Dermis blood vessel endothelial cell (primary cell): ENCODE measurements around the gene NUMA1. TPM values are rescaled to one million over a fixed set of nuclear protein-coding genes. Genes with fewer than 3 reads are reported as not detected.

Experiments used
- DNase-seq: peaks from one replicate; pipeline ENCODE4 v3.0.0; 2010
- total RNA-seq: library from RNA; depleted of rRNA; stranded (reverse); fragments of >200 nt; gene quantifications from 2 replicates; pipeline ENCODE4 v1.2.3, GENCODE V29; 2014

NUMA1 gene
- total RNA-seq, 1 donor from 2014 or later = 151 TPM

DNA sequence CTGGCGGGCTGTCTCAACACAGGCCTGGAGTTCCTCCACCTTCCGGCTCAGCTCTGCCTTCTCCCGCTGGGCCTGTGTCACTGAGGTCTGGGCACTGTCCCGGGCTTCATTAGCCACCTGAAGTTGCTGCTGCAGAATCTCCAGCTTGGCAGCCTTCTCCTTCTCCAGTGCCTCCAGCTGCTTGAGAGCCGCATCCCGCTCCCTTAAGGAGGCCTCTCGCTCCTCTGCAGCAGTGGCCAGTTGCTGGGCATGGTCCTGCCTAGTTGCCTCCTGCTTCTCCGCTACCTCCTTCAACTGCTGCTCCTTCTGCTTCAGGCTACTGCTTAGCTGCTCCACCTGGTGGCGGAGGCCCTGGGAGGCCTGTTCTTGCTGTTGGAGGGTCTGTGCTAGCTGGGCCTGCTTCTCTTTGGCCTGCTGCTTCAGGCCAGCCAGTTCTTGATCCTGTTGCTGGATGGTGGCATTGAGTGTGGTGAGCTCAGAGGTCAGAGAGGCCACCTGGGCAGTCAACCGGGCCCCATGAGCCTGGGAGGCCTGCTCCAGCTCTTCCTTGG lies 64.8 kb downstream of the NUMA1 start:
- DNase-seq = peak; percentile 44

DNA sequence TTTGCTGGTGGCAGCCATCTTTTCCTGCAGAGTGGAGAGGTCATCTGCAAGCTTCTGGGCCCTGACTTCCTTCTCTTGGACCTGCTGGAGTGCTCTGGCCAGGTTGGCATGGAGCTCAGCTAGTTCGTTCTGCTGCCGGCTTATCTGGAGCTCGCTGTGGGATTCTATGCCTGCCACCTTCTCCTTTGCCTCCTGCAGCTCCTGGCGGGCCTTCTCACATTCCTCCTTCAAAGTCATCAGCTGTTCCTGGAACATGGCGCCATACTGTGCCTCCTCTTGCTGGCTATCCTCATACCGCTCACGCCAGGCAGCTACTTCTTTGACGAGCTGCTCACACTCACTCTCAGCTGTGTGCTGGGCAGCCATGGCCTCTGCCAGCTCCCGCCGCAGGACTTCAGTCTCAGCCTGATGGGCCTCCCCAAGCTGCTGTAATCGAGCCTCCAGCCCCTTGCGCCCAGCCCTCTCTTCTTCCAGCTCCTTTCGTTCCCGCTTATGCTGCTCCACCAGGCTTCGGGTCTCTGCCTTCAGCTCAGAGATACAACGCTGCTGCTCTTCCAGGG lies 65.5 kb downstream of the NUMA1 start:
- no peak for DNase-seq

DNA sequence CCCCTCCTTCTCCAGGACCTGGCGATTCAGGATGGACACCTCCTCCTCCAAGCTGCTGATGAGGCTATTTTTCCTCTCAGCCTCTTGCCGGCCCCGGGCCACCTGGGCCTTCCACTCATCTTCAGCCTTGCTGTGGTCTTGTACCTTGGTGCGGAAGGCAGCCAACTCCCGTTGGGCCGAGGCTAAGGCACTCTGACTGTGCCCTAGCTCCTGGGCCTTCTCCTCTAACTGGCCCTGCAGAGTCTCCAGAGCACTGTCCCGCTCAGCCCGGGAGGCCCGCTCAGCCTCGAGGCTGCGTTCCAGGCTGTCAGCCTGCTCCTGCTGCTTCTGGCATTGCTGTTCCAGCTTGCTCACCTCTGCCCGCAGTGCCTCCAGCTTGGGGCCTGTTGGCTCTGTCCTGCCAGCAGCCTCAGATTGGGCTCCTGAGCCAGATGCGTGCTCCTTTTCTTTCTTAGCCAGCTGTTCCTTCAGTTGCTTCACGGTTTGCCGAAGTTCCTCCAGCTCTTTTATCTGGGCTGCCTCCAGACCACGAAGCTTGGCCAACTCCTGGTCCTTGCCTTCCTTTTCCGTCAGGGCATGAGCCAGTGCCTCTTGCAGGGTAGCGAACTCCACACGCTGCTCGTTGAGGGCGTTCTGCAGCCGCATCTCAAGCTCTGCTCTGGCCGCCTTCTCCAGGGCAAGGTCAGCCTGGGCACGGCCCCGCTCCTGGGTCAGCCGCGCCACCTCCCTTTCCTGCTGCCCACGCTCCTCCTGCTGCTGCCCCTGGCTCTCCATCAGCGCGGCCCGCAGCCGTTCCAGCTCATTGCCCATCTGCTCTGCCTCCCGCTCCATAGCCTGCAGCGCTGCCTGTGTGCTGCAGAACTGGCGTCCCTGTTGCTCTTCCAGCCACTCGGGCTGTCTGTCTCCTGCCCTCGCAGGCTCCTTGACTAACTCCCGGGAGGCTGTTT lies 66.3 kb downstream of the NUMA1 start:
- no peak for DNase-seq

- DNase-seq = no peak
These were observed 67.2 kb downstream of the NUMA1 start for GRCh38 chr11:72012897-72013721.

DNA sequence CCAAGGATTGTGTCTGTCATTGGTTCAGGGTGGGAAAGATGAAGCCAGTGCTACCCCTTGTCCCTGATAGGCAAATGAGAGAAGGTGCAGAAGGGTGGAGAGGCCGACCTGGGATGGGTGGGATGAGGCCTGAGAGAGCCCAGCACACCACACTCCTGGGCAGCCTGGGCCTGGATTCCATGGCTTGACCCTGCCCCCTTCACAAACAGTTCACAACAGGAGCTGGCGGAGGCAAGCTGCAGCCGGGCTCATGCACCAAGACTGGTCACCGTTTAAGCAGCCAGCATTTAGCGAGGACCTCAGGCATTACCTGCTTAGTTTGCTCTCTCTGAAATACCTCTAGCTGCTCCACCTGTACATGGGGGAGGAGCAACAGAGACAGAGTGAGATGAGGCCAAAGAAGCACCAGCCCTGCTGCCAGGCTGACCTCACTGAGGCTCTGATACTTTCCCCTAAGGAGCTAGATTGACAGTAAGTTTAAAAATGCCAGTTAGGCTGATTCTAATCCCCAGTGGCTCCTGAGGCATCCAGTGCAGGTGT lies 68.2 kb downstream of the NUMA1 start:
- DNase-seq = no peak

GRCh38 chr11:72010529-72011233 lies 69.7 kb downstream of the NUMA1 start:
- DNase-seq = no peak

GRCh38 chr11:72009156-72009555 lies 71.2 kb downstream of the NUMA1 start:
- no peak for DNase-seq

GRCh38 chr11:72008728-72009127 lies 71.6 kb downstream of the NUMA1 start:
- DNase-seq = no peak

- no peak for DNase-seq
These were observed 72.8 kb downstream of the NUMA1 start for GRCh38 chr11:72007587-72007986.

GRCh38 chr11:72007089-72007476 lies 73.3 kb downstream of the NUMA1 start:
- DNase-seq = no peak

DNA sequence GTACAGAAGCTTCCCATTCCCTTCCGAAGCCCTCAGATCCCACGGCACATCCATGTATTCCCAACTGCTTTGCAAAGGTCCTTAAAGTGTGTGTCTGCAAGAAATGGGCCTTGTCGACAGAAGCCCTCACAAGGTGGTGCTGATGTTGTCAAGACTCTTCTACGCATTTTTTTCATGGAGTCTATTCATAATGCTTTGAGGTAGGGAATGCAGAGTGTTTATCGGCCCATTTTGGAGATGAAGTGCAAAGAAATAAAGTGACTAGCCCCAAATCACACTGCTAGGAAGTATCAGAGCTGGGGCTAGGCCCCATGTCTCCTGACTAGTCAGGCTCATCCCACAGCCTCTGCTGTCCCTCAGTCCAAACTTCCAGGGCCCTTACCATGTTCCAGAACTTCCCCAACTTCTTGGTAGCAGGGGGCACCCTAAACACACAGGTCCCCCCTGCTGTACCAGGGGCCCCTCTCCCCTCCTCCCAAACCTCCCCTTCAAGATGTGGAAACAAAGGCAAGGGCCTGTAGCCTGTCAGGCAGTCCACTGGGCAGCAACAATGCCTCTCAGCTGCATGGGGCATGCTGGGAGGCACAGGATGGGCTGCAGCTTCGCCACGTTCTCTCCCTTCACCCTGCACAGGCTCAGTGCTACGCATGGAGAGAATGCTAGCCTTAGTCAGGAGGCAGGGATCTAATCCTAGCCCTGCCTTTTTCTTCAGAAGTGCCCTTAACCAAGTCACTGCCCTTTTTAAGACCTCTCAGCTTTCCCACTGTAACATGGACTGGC lies 73.8 kb downstream of the NUMA1 start:
- no peak for DNase-seq

DNA sequence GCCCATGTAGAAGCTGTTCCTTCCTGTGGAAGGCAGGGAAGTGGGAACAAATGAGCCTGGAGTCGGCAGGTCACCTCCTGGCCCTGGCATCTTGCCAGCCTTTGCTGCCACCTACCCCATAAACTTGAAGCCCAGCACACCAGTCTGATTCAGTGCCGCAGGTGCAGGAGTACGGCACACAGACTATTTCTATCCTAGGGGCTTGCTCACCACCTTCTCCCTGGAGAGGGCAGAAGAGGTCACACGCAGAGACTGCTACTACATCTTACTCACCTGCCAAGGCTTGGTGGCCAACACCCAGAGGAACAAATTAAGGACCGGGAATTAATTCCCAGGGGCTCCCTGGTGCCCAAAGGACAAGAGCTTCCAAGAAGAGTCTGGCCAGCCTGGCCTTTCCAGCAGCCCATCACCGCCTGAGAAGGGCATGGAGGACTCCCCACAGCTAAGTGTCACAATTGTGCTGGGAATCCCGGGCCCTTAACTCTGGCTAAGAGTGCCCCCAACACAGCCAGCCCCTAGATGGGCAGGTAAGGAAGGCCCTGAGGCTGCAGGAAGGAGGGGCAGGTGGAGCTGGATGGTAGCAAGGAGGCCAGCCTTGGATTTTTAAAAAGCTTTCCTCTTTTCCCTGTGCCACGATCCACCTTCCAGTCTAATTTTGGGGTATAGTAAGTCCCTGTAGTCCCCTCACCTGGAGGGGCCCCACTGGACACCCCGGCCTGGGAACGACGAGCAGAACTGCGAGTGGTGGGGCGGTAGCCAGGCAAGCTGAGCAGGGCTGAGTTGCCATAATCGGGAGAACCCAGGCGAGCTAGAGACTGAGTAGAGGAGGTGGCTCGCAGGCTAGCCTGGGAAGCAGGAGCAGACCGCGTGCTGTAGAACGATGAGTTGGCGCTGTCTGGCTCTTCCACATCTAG lies 74.7 kb downstream of the NUMA1 start:
- peak; percentile 60 for DNase-seq

DNA sequence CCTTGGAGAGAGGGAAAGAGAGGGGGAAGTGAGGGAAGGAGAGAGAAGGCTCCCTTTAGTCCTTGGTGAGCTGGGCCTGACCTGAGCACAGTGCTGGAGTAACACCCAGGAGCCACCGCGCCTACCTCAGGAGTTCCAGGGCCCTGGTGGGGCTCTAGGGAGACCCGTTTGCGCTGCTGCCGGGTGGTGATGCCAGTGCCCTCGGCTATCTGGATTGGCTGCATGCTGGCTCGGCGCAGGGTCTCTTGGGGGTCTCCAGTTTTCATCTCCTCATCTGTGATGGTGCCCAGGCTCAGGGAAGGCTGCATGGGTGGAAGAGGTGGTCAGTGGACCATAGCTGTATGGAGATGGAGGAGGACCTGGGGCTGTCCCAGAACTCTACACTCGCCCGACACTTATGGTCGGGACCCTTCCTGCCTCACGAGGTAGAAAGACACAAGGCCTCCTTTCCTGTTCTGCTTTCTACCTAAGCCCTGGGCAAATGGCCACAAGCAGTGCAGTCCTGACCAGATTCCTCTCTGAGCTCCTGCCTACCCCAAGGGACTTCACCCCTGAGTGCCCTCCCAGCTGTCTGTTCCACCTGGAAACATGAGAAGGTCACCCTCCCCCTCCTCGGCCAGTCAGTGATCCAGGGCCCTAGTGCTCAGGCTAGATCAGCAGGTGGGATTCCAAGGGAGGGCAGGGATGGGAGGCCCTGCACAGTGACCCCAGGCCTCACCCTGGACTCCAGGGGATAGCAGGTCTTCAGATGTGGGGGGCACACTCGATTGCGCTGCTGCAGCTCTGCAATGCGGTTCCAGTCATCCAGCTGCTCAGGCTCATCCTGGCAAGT lies 75.6 kb downstream of the NUMA1 start:
- no peak for DNase-seq

GRCh38 chr11:72003776-72004171 lies 76.6 kb downstream of the NUMA1 start:
- DNase-seq = no peak

DNA sequence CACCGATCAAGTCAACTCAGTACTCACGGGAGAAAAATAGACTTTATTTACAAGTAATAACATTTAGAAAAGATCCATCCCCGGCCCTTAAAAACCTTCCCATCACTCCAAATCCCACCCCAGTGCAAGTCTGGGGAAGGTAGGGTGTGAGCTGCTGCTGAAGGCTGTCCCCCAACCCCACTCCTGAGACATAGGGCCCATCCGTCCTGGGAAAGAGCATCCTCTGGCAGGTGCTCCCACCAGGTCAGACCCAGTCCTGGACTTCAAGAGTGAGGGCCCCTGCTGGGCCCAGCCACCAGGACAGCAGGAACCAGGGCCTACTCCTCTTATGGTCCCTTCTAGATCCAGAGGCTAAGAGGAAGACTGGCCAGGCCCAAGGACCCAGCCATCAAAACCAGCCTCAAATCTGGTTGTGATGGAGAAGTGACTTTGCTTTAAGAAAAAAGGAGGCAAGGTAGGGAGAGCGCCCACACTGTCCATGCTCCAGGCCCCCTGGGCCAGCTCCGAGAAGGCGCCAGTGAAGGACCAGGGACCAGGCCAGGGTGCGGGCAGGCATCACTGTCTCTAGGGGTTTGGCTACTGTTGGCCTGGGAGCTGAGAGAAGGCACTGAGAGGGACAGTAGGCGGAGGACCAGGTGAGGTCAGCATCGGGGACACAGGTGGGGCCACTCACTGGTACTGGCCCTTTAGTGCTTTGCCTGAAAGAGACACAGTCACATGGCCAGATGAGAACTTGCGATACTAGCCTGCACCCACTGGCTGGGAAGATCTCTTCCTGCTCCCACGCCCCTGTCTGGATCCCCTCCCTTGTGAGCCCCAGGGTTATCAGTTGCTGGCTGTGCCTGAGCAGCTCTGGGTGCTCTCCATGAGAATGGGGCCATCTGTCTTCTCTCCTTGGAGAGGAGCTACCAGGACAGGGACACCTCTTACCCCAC lies 77.2 kb downstream of the NUMA1 start:
- DNase-seq = no peak

GRCh38 chr11:72001834-72002591 lies 78.3 kb downstream of the NUMA1 start:
- DNase-seq = no peak

DNA sequence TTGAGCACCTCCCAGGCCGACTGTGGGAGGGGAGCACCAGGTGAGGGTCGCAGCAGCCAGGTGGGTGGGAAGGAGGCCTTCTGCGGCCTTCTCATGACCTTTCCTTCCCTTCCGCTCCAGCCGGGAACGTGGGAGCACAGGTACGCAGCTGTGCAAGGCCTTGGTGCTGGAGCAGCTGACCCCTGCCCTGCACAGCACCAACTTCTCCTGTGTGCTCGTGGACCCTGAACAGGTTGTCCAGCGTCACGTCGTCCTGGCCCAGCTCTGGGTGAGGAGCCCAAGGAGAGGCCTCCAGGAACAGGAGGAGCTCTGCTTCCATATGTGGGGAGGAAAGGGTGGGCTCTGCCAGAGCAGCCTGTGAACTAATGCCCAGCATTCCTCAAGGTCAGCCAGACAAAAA lies 79.1 kb downstream of the NUMA1 start:
- DNase-seq = no peak
